ENCODE measurements around the gene TACR2. TPM values are rescaled to one million over a fixed set of nuclear protein-coding genes. Genes with fewer than 3 reads are reported as not detected.

Gene TACR2
- total RNA-seq, 4 donors from 2014 or later = 18.9 to 241 (median 78.9) TPM

GRCh38 chr10:69464401-69464800 lies 47.7 kb upstream of the TACR2 start:
- Histone ChIP-seq H3K27me3 (no peaks in the 10 kb centered on the region), H3K27ac (peak overlapping the region; percentile 73 to 81 (median 77)), H3K4me3 (no peak overlapping the region), H3K36me3 (no peaks in the 10 kb centered on the region), H3K9me3 (no peaks in the 10 kb centered on the region), H3K4me1 (peaks cover 40 to 62% (median 55%) of the 10 kb centered on the region in 4 donors)
- no peak for TF ChIP-seq POLR2A (IDR thresholded peaks at IDR 0.05)
- no peak for TF ChIP-seq POLR2AphosphoS5 (IDR thresholded peaks at IDR 0.05)
- no peak for TF ChIP-seq CTCF (IDR thresholded peaks at IDR 0.05)
- TF ChIP-seq EP300 (IDR thresholded peaks at IDR 0.05; ENCODE audit: low read depth) = no peak
- no peak for DNase-seq
- in situ Hi-C loops (cut with MboI; ENCODE audit: low pct_ligation_motif_present in 1 of 4, low pct_unique_long_range_greater_than_20kb in 1 of 4, low sequenced_read_pairs in 3 of 4) = no loop called here
- WGBS, 2 donors (ENCODE audit: low coverage in 1 of 2) = 50 to 52% methylated on average over 2 to 7 of the region's 7 CpGs
- intact Hi-C loops (cut with DNase I; ENCODE audit: low total_unique reads) = no loop called here

GRCh38 chr10:69463886-69464285 lies 47.2 kb upstream of the TACR2 start:
- Histone ChIP-seq H3K27me3 (no peaks in the 10 kb centered on the region), H3K36me3 (no peaks in the 10 kb centered on the region), H3K27ac (peak overlapping the region; percentile 73 to 81 (median 77)), H3K4me1 (peaks cover 45 to 67% (median 60%) of the 10 kb centered on the region in 4 donors), H3K9me3 (no peaks in the 10 kb centered on the region), H3K4me3 (no peak overlapping the region)
- in situ Hi-C loops (cut with MboI; ENCODE audit: low pct_ligation_motif_present in 1 of 4, low pct_unique_long_range_greater_than_20kb in 1 of 4, low sequenced_read_pairs in 3 of 4) = no loop called here
- intact Hi-C loops (cut with DNase I; ENCODE audit: low total_unique reads) = no loop called here
- 69 to 71% methylated on average over 2 to 6 of the region's 6 CpGs for WGBS, 2 donors (ENCODE audit: low coverage in 1 of 2)
- TF ChIP-seq POLR2A (IDR thresholded peaks at IDR 0.05) = no peak
- TF ChIP-seq CTCF (IDR thresholded peaks at IDR 0.05) = no peak
- no peak for TF ChIP-seq EP300 (IDR thresholded peaks at IDR 0.05; ENCODE audit: low read depth)
- no peak for TF ChIP-seq POLR2AphosphoS5 (IDR thresholded peaks at IDR 0.05)
- DNase-seq = no peak

DNA sequence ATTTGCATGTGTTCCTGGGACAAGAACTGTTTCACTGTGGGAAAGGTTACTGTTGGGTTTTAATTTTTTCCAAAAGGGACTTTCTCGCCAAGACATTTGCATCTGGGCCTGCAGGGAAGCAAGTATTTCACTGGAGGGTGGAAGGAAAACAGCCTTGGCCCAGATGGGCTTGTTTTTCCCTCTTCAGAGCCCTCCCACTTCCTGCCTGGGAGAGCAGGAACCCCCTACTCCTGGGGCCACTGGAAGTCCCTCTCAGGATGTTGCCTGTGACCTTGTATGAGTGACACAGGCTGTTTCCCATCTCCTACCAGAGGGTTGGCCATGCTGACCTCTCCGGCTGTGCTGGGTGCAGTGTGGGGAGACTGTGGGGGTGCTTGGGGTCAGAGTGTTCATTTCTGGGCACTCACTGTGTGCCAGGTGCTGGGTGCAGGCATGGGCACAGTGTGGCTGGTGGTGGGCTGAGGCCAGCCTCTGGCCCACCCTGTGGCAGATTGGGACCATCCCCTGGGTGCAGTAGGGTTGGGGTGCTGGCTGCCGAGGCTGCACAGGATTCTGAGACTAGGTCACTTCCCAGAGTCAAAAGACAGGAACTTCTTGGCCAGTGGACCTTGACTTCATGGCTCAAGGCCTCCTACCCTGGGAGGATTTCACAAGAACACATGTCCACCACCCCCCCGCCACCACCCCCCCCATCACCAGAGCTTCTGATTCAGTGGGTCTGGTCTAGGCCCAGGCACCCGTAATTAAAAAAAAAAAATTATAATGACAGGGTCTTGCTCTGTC lies 44.7 kb upstream of the TACR2 start:
- in situ Hi-C loops (cut with MboI; ENCODE audit: low pct_ligation_motif_present in 1 of 4, low pct_unique_long_range_greater_than_20kb in 1 of 4, low sequenced_read_pairs in 3 of 4) = no loop called here
- no peak overlapping the region for H3K4me3 ChIP-seq

More for the DNA sequence above, 44.7 kb upstream of the TACR2 start:
- DNase-seq = no peak
- no peaks in the 10 kb centered on the region for H3K36me3 ChIP-seq
- no peaks in the 10 kb centered on the region for H3K9me3 ChIP-seq
- peak overlapping the region; percentile 17 to 81 (median 64) for H3K27ac ChIP-seq
- no peaks in the 10 kb centered on the region for H3K27me3 ChIP-seq
- TF ChIP-seq POLR2A (IDR thresholded peaks at IDR 0.05) (no peak), CTCF (IDR thresholded peaks at IDR 0.05) (no peak), POLR2AphosphoS5 (IDR thresholded peaks at IDR 0.05) (no peak), EP300 (IDR thresholded peaks at IDR 0.05; ENCODE audit: low read depth) (no peak)
- 80% methylated on average over 5 of the region's 5 CpGs; no CpG with 5 or more reads in 1 of the 2 donors for WGBS, 2 donors (ENCODE audit: low coverage in 1 of 2)
- intact Hi-C loops (cut with DNase I; ENCODE audit: low total_unique reads) = no loop called here
- H3K4me1 ChIP-seq = peaks cover 68 to 90% (median 80%) of the 10 kb centered on the region in 4 donors

All from transverse colon (tissue), 4 donors.